Lower lobe of right lung (tissue), 2 donors: ENCODE measurements around the gene THSD7A. TPM values are rescaled to one million over a fixed set of nuclear protein-coding genes. Genes with fewer than 3 reads are reported as not detected.

Experiments used
- ATAC-seq, 2 donors: fragments of 200-7000 bp; cut with Tn5 transposase; one replicate each; pipeline ENCODE4 v1.9.1; 2020 to 2022; ENCODE audit warnings: mild to moderate bottlenecking in 2 of 2, moderate library complexity in 2 of 2
- DNase-seq: peaks from one replicate; pipeline ENCODE4 v3.0.0-alpha.2; 2020
- H3K27ac ChIP-seq: fragments of 200-600 bp; one replicate; pipeline ENCODE4 v1.8.0; 2022
- H3K27me3 ChIP-seq: fragments of 200-600 bp; one replicate; pipeline ENCODE4 v1.8.0; 2022; ENCODE audit warnings: low read depth
- H3K36me3 ChIP-seq: fragments of 200-600 bp; one replicate; pipeline ENCODE4 v1.8.0; 2022; ENCODE audit warnings: mild to moderate bottlenecking
- H3K4me1 ChIP-seq: fragments of 200-600 bp; one replicate; pipeline ENCODE4 v1.8.0; 2022
- H3K4me3 ChIP-seq: fragments of 200-600 bp; one replicate; pipeline ENCODE4 v1.8.0; 2022; ENCODE audit warnings: mild to moderate bottlenecking
- H3K9me3 ChIP-seq: fragments of 200-600 bp; one replicate; pipeline ENCODE4 v1.8.0; 2022
- CTCF ChIP-seq: fragments of 200-600 bp; IDR thresholded peaks from one replicate; pipeline ENCODE4 v1.8.0; 2022; ENCODE audit warnings: antibody characterized with exemption, mild to moderate bottlenecking
- intact Hi-C: fragments of 100-400 bp; cut with DNase I; formaldehyde crosslinking; loops from one replicate; pipeline ENCODE4 v1.11.0; 2022
- total RNA-seq: library from RNA; stranded (reverse); fragmentation: NEBNext Ultra II Directional; extraction: Animal tissue kit (Norgen Biotek cat#: 25700); gene quantifications from one replicate; pipeline ENCODE4 v1.2.1, GENCODE V29; 2021
- donor health status: DM: no; HTN: yes; CAD: no; lungs with severe emphysema.

The THSD7A gene
- total RNA-seq, 1 donor from 2014 or later = 7.2 TPM

GRCh38 chr7:11573128-11573750 is 258.8 kb downstream of the THSD7A start:
- no peak for DNase-seq

GRCh38 chr7:11570922-11571550 is 261.0 kb downstream of the THSD7A start:
- Histone ChIP-seq H3K27me3 (no peaks in the 10 kb centered on the region), H3K27ac (no peak overlapping the region), H3K36me3 (no peaks in the 10 kb centered on the region), H3K4me3 (no peak overlapping the region), H3K4me1 (no peaks in the 10 kb centered on the region), H3K9me3 (no peaks in the 10 kb centered on the region)
- intact Hi-C loops = no loop called here
- no peak for TF ChIP-seq CTCF
- ATAC-seq (no peak), DNase-seq (no peak)

More at GRCh38 chr7:11573128-11573750, 258.8 kb downstream of the THSD7A start:
- Histone ChIP-seq H3K27ac (no peak overlapping the region), H3K9me3 (no peaks in the 10 kb centered on the region), H3K4me1 (no peaks in the 10 kb centered on the region), H3K27me3 (no peaks in the 10 kb centered on the region), H3K36me3 (no peaks in the 10 kb centered on the region), H3K4me3 (no peak overlapping the region)
- TF ChIP-seq CTCF = no peak
- no peak for ATAC-seq
- intact Hi-C loops = no loop called here

- ATAC-seq = no peak
- H3K27ac ChIP-seq = no peak overlapping the region
- H3K4me3 ChIP-seq = no peak overlapping the region
- H3K9me3 ChIP-seq = no peaks in the 10 kb centered on the region
- no peak for TF ChIP-seq CTCF
- no peak for DNase-seq
- intact Hi-C loops = no loop called here
- H3K36me3 ChIP-seq = no peaks in the 10 kb centered on the region
- no peaks in the 10 kb centered on the region for H3K27me3 ChIP-seq
- H3K4me1 ChIP-seq = no peaks in the 10 kb centered on the region
These were observed 261.8 kb downstream of the THSD7A start for GRCh38 chr7:11570205-11570604.

- no peaks in the 10 kb centered on the region for H3K27me3 ChIP-seq
- DNase-seq (no peak), ATAC-seq (no peak)
- H3K4me3 ChIP-seq = no peak overlapping the region
- H3K9me3 ChIP-seq = no peaks in the 10 kb centered on the region
- no peak overlapping the region for H3K27ac ChIP-seq
- no peaks in the 10 kb centered on the region for H3K4me1 ChIP-seq
- no peaks in the 10 kb centered on the region for H3K36me3 ChIP-seq
- no peak for TF ChIP-seq CTCF
- intact Hi-C loops = no loop called here
These were observed 264.4 kb downstream of the THSD7A start for GRCh38 chr7:11567571-11567970.

- peak; percentile 23 for TF ChIP-seq CTCF
- DNase-seq = no peak
- peak; percentile 51 to 66 for ATAC-seq
- Histone ChIP-seq H3K27me3 (no peaks in the 10 kb centered on the region), H3K4me1 (no peaks in the 10 kb centered on the region), H3K27ac (no peak overlapping the region), H3K9me3 (no peaks in the 10 kb centered on the region), H3K4me3 (no peak overlapping the region), H3K36me3 (no peaks in the 10 kb centered on the region)
- intact Hi-C loops = no loop called here
These were observed 274.4 kb downstream of the THSD7A start for GRCh38 chr7:11557627-11558026.
